ENCODE results near the gene OSR1.

The OSR1 gene

DNA sequence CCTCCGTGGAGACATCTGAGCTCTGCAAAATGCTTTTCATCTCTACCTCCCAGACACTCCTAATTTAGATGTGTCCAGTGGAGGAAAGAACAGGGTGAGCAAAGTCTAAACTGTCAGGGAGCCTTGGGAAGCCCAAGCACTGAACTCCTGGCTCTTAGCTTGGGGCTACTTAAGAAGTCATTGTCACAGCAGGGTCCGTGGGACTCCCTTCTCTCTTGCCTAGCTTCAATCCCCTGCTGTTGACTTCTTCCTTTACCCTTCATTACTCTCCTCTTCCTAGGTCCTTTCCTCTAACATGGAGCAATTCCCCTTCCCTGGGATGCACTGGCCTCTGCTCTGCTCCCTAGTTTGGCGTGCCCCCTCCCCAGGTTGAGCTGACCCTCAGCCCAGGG is 3.4 kb downstream of the OSR1 start:
- H3K27me3 ChIP-seq: peaks cover 100% of the 10 kb centered on the region
- H3K9me3 ChIP-seq: no peaks in the 10 kb centered on the region
- TF ChIP-seq, protein P1, sequence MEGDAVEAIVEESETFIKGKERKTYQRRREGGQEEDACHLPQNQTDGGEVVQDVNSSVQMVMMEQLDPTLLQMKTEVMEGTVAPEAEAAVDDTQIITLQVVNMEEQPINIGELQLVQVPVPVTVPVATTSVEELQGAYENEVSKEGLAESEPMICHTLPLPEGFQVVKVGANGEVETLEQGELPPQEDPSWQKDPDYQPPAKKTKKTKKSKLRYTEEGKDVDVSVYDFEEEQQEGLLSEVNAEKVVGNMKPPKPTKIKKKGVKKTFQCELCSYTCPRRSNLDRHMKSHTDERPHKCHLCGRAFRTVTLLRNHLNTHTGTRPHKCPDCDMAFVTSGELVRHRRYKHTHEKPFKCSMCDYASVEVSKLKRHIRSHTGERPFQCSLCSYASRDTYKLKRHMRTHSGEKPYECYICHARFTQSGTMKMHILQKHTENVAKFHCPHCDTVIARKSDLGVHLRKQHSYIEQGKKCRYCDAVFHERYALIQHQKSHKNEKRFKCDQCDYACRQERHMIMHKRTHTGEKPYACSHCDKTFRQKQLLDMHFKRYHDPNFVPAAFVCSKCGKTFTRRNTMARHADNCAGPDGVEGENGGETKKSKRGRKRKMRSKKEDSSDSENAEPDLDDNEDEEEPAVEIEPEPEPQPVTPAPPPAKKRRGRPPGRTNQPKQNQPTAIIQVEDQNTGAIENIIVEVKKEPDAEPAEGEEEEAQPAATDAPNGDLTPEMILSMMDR (IDR thresholded peaks at IDR 0.05): no peak
- H3K27ac ChIP-seq: no peak overlapping the region
- H3K36me3 ChIP-seq: no peaks in the 10 kb centered on the region
- H3K4me1 ChIP-seq (ENCODE audit: control insufficient read depth in 1 of 2, insufficient read depth in 1 of 2, low read depth in 1 of 2, low read length in 1 of 2): peaks cover 3 to 35% of the 10 kb centered on the region in 2 experiments
- H3K4me3 ChIP-seq (ENCODE audit: low read depth in 1 of 2, low read length in 1 of 2): no peak overlapping the region

DNA sequence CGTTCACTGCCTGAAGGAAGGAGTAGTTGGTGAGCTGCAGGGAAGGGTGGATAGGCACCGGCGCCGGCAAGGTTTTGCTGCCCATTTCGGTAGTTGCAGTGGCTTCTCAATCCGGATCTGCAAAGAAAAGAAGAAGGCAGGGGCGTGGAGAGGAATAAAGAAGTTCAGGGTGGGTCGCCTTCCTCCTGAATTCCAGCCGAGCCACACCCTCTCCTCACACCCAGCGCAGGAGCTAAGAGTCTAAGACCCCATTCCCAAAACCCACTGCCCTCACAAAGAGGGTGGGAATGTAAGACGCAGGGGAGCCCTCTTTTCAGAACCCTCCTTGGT is 4.7 kb downstream of the OSR1 start:
- Histone ChIP-seq H3K27me3 (peaks cover 100% of the 10 kb centered on the region), H3K4me3 (ENCODE audit: low read depth in 1 of 2, low read length in 1 of 2) (no peak overlapping the region), H3K9me3 (no peaks in the 10 kb centered on the region), H3K4me1 (ENCODE audit: control insufficient read depth in 1 of 2, insufficient read depth in 1 of 2, low read depth in 1 of 2, low read length in 1 of 2) (peaks cover 3 to 34% of the 10 kb centered on the region in 2 experiments), H3K27ac (no peak overlapping the region), H3K36me3 (no peaks in the 10 kb centered on the region)
- TF ChIP-seq, protein P1 (IDR thresholded peaks at IDR 0.05): no peak

DNA sequence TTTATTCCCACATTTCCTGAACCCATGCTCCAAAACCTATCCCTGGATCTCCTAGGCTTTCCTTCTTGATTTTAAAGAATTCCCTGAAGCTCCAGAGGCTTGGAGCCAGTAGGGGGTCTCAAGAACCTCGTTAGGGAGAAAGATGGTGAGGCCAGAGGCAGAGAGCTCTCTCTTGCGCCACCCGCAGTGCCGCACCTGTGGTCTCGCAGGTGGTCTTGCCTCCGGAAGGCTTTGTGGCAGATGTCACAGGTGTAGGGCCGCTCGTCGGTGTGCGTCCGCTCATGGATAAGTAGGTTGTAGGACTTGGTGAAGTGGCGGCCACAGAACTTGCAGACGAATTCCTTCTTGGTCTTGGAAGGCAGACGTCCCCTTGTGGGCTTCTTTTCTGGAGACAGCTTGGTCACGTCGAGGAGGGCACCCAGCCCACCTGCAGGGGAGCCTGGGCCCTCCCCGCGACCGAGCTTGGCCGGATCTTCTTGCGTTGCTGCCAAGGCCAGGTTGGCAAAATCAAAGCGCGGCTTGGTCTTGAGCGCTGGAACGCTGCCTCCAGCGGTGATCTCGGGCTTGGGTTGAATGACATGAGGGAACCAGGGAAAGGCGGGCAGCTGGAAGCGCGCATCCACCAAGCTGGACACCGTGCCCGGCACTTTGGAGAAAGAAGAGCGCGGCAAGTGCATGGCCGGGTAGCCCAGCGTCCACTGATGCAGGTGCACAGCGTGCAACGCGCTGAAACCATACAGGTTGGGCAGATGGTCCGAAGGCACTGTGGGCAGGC is 5.3 kb downstream of the OSR1 start:
- Histone ChIP-seq H3K4me1 (ENCODE audit: control insufficient read depth in 1 of 2, insufficient read depth in 1 of 2, low read depth in 1 of 2, low read length in 1 of 2) (peaks cover 3 to 34% of the 10 kb centered on the region in 2 experiments), H3K9me3 (no peaks in the 10 kb centered on the region)

GRCh38 chr2:19351899-19352697 is 6.3 kb downstream of the OSR1 start:
- Histone ChIP-seq H3K9me3 (no peaks in the 10 kb centered on the region), H3K27ac (no peak overlapping the region), H3K4me3 (ENCODE audit: low read depth in 1 of 2, low read length in 1 of 2) (no peak overlapping the region), H3K27me3 (peaks cover 88% of the 10 kb centered on the region), H3K4me1 (ENCODE audit: control insufficient read depth in 1 of 2, insufficient read depth in 1 of 2, low read depth in 1 of 2, low read length in 1 of 2) (peaks cover 7 to 30% of the 10 kb centered on the region in 2 experiments), H3K36me3 (no peaks in the 10 kb centered on the region)
- TF ChIP-seq, protein P1 (IDR thresholded peaks at IDR 0.05): no peak

More for the DNA sequence above, 5.3 kb downstream of the OSR1 start:
- H3K27ac ChIP-seq: no peak overlapping the region
- peaks cover 99% of the 10 kb centered on the region for H3K27me3 ChIP-seq
- no peak overlapping the region for H3K4me3 ChIP-seq (ENCODE audit: low read depth in 1 of 2, low read length in 1 of 2)
- H3K36me3 ChIP-seq: no peaks in the 10 kb centered on the region
- TF ChIP-seq, protein P1 (IDR thresholded peaks at IDR 0.05): no peak

DNA sequence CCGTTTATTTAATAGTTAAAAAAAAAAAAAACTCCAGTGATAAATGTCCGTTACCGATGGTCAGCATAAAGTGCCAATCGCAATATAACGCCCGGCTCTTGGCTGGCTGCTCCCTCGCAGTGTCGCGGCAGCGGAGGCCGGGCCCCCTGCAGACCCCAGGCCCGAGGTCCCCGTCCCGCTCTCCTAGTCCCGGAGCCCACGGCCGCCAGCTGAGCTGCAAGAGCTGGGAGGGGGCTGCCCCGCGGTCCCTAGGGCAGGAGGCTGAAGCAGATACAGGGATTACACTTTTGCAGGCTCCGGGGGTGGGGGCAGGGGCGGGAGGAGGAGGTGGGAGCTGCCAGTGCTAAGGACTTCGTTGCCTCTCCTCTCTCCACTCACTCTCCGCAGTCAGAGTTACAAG is 6.9 kb downstream of the OSR1 start:
- Histone ChIP-seq H3K4me3 (ENCODE audit: low read depth in 1 of 2, low read length in 1 of 2) (no peak overlapping the region), H3K27ac (no peak overlapping the region), H3K4me1 (ENCODE audit: control insufficient read depth in 1 of 2, insufficient read depth in 1 of 2, low read depth in 1 of 2, low read length in 1 of 2) (peaks cover 12 to 34% of the 10 kb centered on the region in 2 experiments), H3K9me3 (no peaks in the 10 kb centered on the region), H3K27me3 (peaks cover 82% of the 10 kb centered on the region), H3K36me3 (no peaks in the 10 kb centered on the region)
- TF ChIP-seq, protein P1 (IDR thresholded peaks at IDR 0.05): no peak
